ENCODE data around the gene CENPX. TPM values are rescaled to one million over a fixed set of nuclear protein-coding genes. Genes with fewer than 3 reads are reported as not detected.

CENPX gene
- polyA plus RNA-seq, 1 experiment = 57.0 TPM

DNA sequence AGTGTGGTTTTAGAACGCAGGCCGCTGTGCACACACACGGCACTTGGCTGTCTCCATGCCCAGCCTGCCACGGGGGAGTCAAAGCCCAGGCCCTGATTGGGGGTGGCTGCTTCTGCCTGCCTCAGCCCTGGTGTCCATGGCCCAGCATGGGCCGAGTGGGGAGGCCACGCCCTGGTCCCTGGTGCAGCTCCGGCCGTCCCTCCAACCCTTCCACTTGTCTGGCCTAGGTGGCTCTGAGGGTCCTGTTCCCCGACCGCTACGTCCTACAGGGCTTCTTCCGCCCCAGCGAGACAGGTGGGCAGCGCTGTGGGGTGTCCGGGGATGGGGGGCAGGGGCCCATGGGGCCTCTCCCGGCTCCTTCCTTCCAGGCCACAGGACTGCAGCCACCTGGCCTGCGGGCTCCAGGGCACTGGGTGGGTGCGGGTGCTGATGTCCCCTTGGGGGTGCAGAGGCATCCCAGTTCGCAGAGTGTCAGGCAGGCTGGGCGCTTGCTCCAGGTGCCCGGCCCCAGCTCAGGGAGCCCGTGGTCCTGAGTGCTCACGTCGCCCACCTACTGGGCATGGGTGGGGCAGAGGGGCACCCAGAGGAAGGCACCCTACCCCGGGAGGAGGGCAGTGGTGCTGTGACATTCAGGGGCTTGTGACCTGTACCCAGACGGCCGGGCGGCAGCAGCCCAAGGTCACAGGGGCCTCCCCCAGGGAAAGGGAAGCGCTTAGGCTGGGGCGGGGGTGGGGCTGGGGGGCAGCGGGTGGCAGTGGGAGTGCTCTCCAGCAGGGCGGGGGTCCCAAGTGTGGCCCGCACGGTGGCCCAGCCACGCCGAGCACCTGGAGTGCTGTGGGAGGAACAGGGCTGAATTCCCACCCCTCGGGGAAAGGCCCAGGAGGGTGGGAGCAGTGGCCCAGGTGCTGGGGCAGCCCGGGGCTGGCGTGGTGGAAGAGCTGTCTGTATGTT lies 11.8 kb downstream of the CENPX start:
- Histone ChIP-seq H3K36me3 (ENCODE audit: control insufficient read depth, insufficient read depth, low read length) (peaks cover 6% of the 10 kb centered on the region), H3K4me3 (ENCODE audit: low read depth, low read length) (no peak overlapping the region), H3K27me3 (ENCODE audit: control insufficient read depth, insufficient read depth, low read length) (no peaks in the 10 kb centered on the region)
- POLR2A ChIA-PET = no interaction called here
- no peak for TF ChIP-seq CTCF (IDR thresholded peaks at IDR 0.05; ENCODE audit: insufficient read depth, low read depth, low read length)
- no peak for DNase-seq (ENCODE audit: low read depth)
- CTCF ChIA-PET = interaction anchor here (1.0 to 1.6 kb wide), 2 partner anchors 9 to 51 kb away, joined by 4 to 8 read pairs; no protein-coding TSS in a partner anchor

DNA sequence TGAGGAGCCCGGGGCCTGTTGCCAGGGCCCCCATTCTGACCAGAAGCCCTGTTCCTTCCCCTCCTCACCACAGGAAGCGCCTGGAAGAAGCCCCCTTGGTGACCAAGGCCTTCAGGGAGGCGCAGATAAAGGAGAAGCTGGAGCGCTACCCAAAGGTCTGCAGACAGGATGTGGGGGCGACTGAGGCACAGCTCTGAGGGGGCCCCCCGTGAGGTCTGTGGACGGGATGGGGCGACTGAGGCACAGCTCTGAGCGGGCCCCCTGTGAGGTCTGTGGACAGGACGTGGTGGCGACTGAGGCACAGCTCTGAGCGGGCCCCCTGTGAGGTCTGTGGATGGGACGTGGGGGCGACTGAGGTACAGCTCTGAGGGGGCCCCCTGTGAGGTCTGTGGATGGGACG lies 13.3 kb downstream of the CENPX start:
- TF ChIP-seq CTCF (IDR thresholded peaks at IDR 0.05; ENCODE audit: insufficient read depth, low read depth, low read length) = no peak
- ChIA-PET POLR2A (no interaction called here), CTCF (interaction anchor here (2.1 kb wide), 1 partner anchor 49 kb away, joined by 12 read pairs; the partner anchor contains the start of gene NOTUM)
- Histone ChIP-seq H3K36me3 (ENCODE audit: control insufficient read depth, insufficient read depth, low read length) (peaks cover 2% of the 10 kb centered on the region), H3K27me3 (ENCODE audit: control insufficient read depth, insufficient read depth, low read length) (no peaks in the 10 kb centered on the region), H3K4me3 (ENCODE audit: low read depth, low read length) (no peak overlapping the region)
- DNase-seq (ENCODE audit: low read depth) = no peak

- POLR2A ChIA-PET = interaction anchor here (0.5 kb wide), 1 partner anchor 14 kb away, joined by 4 read pairs; the partner anchor contains the start of genes CENPX and LRRC45
- Histone ChIP-seq H3K36me3 (ENCODE audit: control insufficient read depth, insufficient read depth, low read length) (peaks cover 2% of the 10 kb centered on the region), H3K4me3 (ENCODE audit: low read depth, low read length) (no peak overlapping the region), H3K27me3 (ENCODE audit: control insufficient read depth, insufficient read depth, low read length) (no peaks in the 10 kb centered on the region)
- no peak for DNase-seq (ENCODE audit: low read depth)
- CTCF ChIA-PET = interaction anchor here (1.4 to 2.1 kb wide), 2 partner anchors 11 to 49 kb away, joined by 4 to 12 read pairs; partner anchors contain the start of gene NOTUM
- TF ChIP-seq CTCF (IDR thresholded peaks at IDR 0.05; ENCODE audit: insufficient read depth, low read depth, low read length) = no peak
Observed at GRCh38 chr17:82008941-82009405, 13.7 kb downstream of the CENPX start.

DNA sequence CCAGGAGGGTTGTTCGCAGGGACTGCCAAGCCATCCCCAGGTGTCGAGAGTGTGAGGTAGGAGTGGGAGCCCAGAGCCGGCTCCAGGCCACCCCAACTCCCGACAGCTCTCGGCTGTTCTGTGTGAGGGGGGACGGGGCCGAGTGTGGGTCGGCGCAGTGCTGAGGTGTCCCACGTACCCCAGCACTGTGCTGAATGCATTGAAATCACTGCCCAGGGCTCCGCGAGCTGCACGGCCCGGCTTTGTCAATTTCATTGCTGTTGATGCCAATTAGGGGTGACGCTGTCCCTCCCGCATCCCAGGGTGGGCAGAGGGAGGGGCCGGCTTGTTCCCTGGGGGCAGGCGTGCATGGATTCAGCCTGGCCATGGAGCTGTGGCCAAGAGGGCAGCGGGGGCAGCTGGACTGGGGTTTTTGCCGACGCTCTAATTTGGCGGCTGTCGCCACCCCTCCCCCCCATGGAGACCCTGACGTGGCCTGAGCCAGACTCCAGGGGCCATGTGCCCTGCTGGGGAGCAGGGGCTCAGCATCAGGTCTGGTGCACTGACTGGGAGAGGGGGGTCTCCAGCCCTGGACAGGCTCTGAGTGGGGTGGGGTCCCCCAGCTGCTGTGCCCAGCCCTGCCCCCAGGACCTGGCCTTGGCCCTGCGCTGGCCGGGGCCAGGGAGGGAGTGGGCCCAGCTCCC lies 14.3 kb downstream of the CENPX start:
- Histone ChIP-seq H3K36me3 (ENCODE audit: control insufficient read depth, insufficient read depth, low read length) (peaks cover 2% of the 10 kb centered on the region; the same call in 1 of the 2 replicates), H3K27me3 (ENCODE audit: control insufficient read depth, insufficient read depth, low read length) (no peaks in the 10 kb centered on the region), H3K4me3 (ENCODE audit: low read depth, low read length) (no peak overlapping the region)
- TF ChIP-seq CTCF (IDR thresholded peaks at IDR 0.05; ENCODE audit: insufficient read depth, low read depth, low read length) = no peak
- CTCF ChIA-PET = interaction anchor here (0.5 to 2.1 kb wide), 3 partner anchors 12 to 48 kb away, joined by 3 to 12 read pairs (median 4); partner anchors contain the start of gene NOTUM
- no peak for DNase-seq (ENCODE audit: low read depth)
- POLR2A ChIA-PET = interaction anchor here (0.5 kb wide), 1 partner anchor 15 kb away, joined by 4 read pairs; the partner anchor contains the start of genes CENPX and LRRC45
